Panc1 (cell line): ENCODE measurements around the gene RABGAP1. TPM values are rescaled to one million over a fixed set of nuclear protein-coding genes. Genes with fewer than 3 reads are reported as not detected.
"Not testable (repeated sequence)": the region's sequence is repeated elsewhere in the genome, so short reads cannot be mapped to it uniquely, and the experiment has no call there.

Experiments used
- ATAC-seq: fragments of 200-7000 bp; cut with Tn5 transposase; 2 replicates; pipeline ENCODE4 v1.9.1; 2020; ENCODE audit warnings: mild to moderate bottlenecking, moderate library complexity
- BruUV-seq: library from RNA; stranded (reverse); fragments of 400-500 nt; replicated peaks from 2 replicates; lab custom pipeline; 2021; lab: Mats Ljungman, UMichigan
- CTCF ChIA-PET: fragments of 300-600 bp; sonication (Branson Sonifier 250); formaldehyde crosslinking; loops from one replicate; lab custom pipeline; 2022; ENCODE audit warnings: antibody characterized with exemption; lab: Charles Lee
- POLR2A ChIA-PET: fragments of 300-600 bp; sonication (Branson Sonifier 250); formaldehyde crosslinking; loops from one replicate; lab custom pipeline; 2022; ENCODE audit warnings: antibody characterized with exemption; lab: Charles Lee
- DNase-seq: peaks from one replicate; pipeline ENCODE4 v3.0.0-alpha.2; 2010; ENCODE audit warnings: low read depth, low spot score
- H3K27ac ChIP-seq: 2 replicates; pipeline ENCODE4 v1.5.1; 2011; ENCODE audit warnings: mild to moderate bottlenecking, low read length, inconsistent platforms
- H3K27me3 ChIP-seq: fragments of 200-500 bp; sonication (Bioruptor generic); 2 replicates; pipeline ENCODE4 v1.6.0; 2014; ENCODE audit warnings: low read length, inconsistent platforms; ENCODE audit not compliant: control insufficient read depth, insufficient read depth
- H3K36me3 ChIP-seq: fragments of 200-500 bp; sonication (Bioruptor generic); 2 replicates; pipeline ENCODE4 v1.5.1; 2014; ENCODE audit warnings: inconsistent platforms, mild to moderate bottlenecking, low read length, moderate library complexity; ENCODE audit not compliant: control insufficient read depth, insufficient read depth
- H3K4me1 ChIP-seq: 2 replicates; pipeline ENCODE4 v1.5.1; 2011; ENCODE audit warnings: inconsistent platforms, mild to moderate bottlenecking, low read length, moderate library complexity; ENCODE audit not compliant: control insufficient read depth, insufficient read depth
- H3K4me3 ChIP-seq, 2 experiments: 2 replicates each; pipeline ENCODE4 v1.5.1; 2011 to 2012; ENCODE audit warnings: low read depth in 2 of 2, low read length in 2 of 2, mild to moderate bottlenecking in 2 of 2, inconsistent platforms in 1 of 2, moderate library complexity in 1 of 2
- H3K9me3 ChIP-seq: fragments of 200-500 bp; sonication (Bioruptor generic); 2 replicates; pipeline ENCODE4 v1.5.1; 2014; ENCODE audit warnings: low read depth, mild to moderate bottlenecking, inconsistent platforms, low read length, moderate library complexity; ENCODE audit not compliant: control insufficient read depth, insufficient read depth
- POLR2AphosphoS5 ChIP-seq: IDR thresholded peaks from 2 replicates; pipeline ENCODE4 v1.6.1; 2012; ENCODE audit warnings: mild to moderate bottlenecking, low read depth, low read length, moderate library complexity
- SIN3A ChIP-seq: IDR thresholded peaks from 2 replicates; pipeline ENCODE4 v1.6.1; 2012; ENCODE audit warnings: low read depth, mild to moderate bottlenecking, low read length, moderate library complexity, borderline replicate concordance; ENCODE audit not compliant: insufficient read depth
- TCF7L2 ChIP-seq: IDR thresholded peaks from 2 replicates; pipeline ENCODE4 v1.6.1; 2011; ENCODE audit warnings: mild to moderate bottlenecking, low read depth, low read length, inconsistent platforms
- in situ Hi-C: cut with HindIII; loops from 2 replicates; pipeline ENCODE4 v1.10.0; 2016; ENCODE audit warnings: low sequenced_read_pairs, low pct_unique_long_range_greater_than_20kb
- intact Hi-C: fragments of 100-400 bp; cut with micrococcal nuclease; formaldehyde crosslinking; loops from one replicate; pipeline ENCODE4 v1.10.0; 2022; ENCODE audit not compliant: unreplicated experiment
- total RNA-seq: library from RNA; stranded (reverse); gene quantifications from one replicate; pipeline ENCODE4 v1.2.1, GENCODE V29; 2021; ENCODE audit not compliant: unreplicated experiment
- TF ChIP-seq, protein P1 (sequence below): fragments of 450-650 bp; IDR thresholded peaks from 2 replicates; pipeline ENCODE4 v1.5.1; 2017; ENCODE audit warnings: mild to moderate bottlenecking
- TF ChIP-seq, protein P2 (sequence below), 2 experiments: IDR thresholded peaks; 2 replicates each; pipeline ENCODE4 v1.6.1; 2011 to 2012; ENCODE audit warnings: low read depth in 2 of 2, control low read depth in 1 of 2, low read length in 1 of 2, mild to moderate bottlenecking in 1 of 2, moderate library complexity in 1 of 2; ENCODE audit not compliant: insufficient read depth in 1 of 2

Gene RABGAP1
- total RNA-seq, 1 experiment from 2014 or later, result 41.4 TPM

- H3K27ac ChIP-seq, result peak within 1 kb of the TSS; percentile 94
- peak; percentile 98 for DNase-seq
- peak within 1 kb of the TSS; percentile 89 to 91 for H3K4me3 ChIP-seq
- no TSS peak for BruUV-seq
- peak; percentile 49; the same call in 1 of the 2 replicates for TF ChIP-seq TCF7L2
- TF ChIP-seq SIN3A, result peak; percentile 79; the same call in 1 of the 2 replicates
- TF ChIP-seq, protein P1, sequence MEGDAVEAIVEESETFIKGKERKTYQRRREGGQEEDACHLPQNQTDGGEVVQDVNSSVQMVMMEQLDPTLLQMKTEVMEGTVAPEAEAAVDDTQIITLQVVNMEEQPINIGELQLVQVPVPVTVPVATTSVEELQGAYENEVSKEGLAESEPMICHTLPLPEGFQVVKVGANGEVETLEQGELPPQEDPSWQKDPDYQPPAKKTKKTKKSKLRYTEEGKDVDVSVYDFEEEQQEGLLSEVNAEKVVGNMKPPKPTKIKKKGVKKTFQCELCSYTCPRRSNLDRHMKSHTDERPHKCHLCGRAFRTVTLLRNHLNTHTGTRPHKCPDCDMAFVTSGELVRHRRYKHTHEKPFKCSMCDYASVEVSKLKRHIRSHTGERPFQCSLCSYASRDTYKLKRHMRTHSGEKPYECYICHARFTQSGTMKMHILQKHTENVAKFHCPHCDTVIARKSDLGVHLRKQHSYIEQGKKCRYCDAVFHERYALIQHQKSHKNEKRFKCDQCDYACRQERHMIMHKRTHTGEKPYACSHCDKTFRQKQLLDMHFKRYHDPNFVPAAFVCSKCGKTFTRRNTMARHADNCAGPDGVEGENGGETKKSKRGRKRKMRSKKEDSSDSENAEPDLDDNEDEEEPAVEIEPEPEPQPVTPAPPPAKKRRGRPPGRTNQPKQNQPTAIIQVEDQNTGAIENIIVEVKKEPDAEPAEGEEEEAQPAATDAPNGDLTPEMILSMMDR, result no peak
- TF ChIP-seq, protein P2, sequence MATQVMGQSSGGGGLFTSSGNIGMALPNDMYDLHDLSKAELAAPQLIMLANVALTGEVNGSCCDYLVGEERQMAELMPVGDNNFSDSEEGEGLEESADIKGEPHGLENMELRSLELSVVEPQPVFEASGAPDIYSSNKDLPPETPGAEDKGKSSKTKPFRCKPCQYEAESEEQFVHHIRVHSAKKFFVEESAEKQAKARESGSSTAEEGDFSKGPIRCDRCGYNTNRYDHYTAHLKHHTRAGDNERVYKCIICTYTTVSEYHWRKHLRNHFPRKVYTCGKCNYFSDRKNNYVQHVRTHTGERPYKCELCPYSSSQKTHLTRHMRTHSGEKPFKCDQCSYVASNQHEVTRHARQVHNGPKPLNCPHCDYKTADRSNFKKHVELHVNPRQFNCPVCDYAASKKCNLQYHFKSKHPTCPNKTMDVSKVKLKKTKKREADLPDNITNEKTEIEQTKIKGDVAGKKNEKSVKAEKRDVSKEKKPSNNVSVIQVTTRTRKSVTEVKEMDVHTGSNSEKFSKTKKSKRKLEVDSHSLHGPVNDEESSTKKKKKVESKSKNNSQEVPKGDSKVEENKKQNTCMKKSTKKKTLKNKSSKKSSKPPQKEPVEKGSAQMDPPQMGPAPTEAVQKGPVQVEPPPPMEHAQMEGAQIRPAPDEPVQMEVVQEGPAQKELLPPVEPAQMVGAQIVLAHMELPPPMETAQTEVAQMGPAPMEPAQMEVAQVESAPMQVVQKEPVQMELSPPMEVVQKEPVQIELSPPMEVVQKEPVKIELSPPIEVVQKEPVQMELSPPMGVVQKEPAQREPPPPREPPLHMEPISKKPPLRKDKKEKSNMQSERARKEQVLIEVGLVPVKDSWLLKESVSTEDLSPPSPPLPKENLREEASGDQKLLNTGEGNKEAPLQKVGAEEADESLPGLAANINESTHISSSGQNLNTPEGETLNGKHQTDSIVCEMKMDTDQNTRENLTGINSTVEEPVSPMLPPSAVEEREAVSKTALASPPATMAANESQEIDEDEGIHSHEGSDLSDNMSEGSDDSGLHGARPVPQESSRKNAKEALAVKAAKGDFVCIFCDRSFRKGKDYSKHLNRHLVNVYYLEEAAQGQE (IDR thresholded peaks at IDR 0.05; ENCODE audit: insufficient read depth in 1 of 2, low read depth in 2 of 2, low read length in 1 of 2), result 0 out of 4 replicates have a peak, but pooled peaks of 1 of the 2 experiments have one; percentile 7
- TF ChIP-seq POLR2AphosphoS5, result peak; percentile 84
- CTCF ChIA-PET, result no interaction called here
- POLR2A ChIA-PET, result interaction anchor here (0.5 kb wide), 1 partner anchor 12 kb away, joined by 4 read pairs; no protein-coding TSS in a partner anchor
- intact Hi-C loops, result no loop called here
- peaks cover 5% of the 10 kb centered on the region for H3K36me3 ChIP-seq
- H3K27me3 ChIP-seq, result no peaks in the 10 kb centered on the region
- ATAC-seq, result peak; percentile 95
- in situ Hi-C loops, result no loop called here
- no peaks in the 10 kb centered on the region; the same call in 1 of the 2 replicates for H3K4me1 ChIP-seq
- no peaks in the 10 kb centered on the region for H3K9me3 ChIP-seq
Measured at GRCh38 chr9:122904823-122905710, 35.8 kb upstream of the RABGAP1 start, which contains the start of gene RC3H2. RC3H2 (minus strand) TSS chr9:122905359; CDS start chr9:122897509, 7,850 bp downstream.

GRCh38 chr9:122906122-122906521, 34.7 kb upstream of the RABGAP1 start:
- POLR2A ChIA-PET, H3K9me3 ChIP-seq, ATAC-seq, H3K36me3 ChIP-seq, DNase-seq, H3K4me3 ChIP-seq, H3K4me1 ChIP-seq, in situ Hi-C loops, BruUV-seq, CTCF ChIA-PET, intact Hi-C loops, H3K27me3 ChIP-seq: not testable (repeated sequence)
- H3K27ac ChIP-seq, result peak overlapping the region; percentile 80; the same call in 1 of the 2 replicates

DNA sequence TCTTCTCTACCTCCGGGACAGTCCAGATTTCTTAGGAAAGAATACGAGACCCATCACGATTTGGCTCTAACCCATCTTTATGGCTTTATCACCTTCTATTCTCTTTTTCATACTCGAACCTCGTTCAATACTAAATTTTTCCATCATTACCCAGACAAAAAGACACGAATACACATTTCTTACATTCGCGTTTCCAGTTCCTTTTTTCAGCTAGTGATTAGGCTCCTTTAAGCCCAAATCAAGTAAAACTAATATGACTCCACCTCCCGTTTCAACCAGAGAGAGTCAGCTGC, 28.2 kb upstream of the RABGAP1 start:
- TF ChIP-seq POLR2AphosphoS5 (no peak), TCF7L2 (no peak), SIN3A (no peak)
- TF ChIP-seq, protein P1, result no peak
- TF ChIP-seq, protein P2 (IDR thresholded peaks at IDR 0.05; ENCODE audit: insufficient read depth in 1 of 2, low read depth in 2 of 2, low read length in 1 of 2), result no peak
- no peaks in the 10 kb centered on the region for H3K27me3 ChIP-seq
- in situ Hi-C loops (no loop called here), intact Hi-C loops (no loop called here)
- CTCF ChIA-PET, result no interaction called here
- no peaks in the 10 kb centered on the region; the same call in 1 of the 2 replicates for H3K4me1 ChIP-seq
- H3K36me3 ChIP-seq, result peaks cover 10% of the 10 kb centered on the region
- BruUV-seq, result no TSS peak
- H3K4me3 ChIP-seq, result peak overlapping the region; percentile 95 to 97
- ATAC-seq (no peak), DNase-seq (no peak)
- POLR2A ChIA-PET, result interaction anchor here (0.7 kb wide), 1 partner anchor 13 kb away, joined by 7 read pairs; no protein-coding TSS in a partner anchor
- H3K9me3 ChIP-seq, result no peaks in the 10 kb centered on the region
- peak overlapping the region; percentile 96 for H3K27ac ChIP-seq
